Activated CD4-positive, alpha-beta T cell treated with anti-CD3 and anti-CD28 coated beads for 48 hours (primary cell): ENCODE results near the gene YOD1.

Source experiments
- DNase-seq: peaks from one replicate; pipeline ENCODE4 v3.0.0-alpha.2; 2020

The YOD1 gene

GRCh38 chr1:207024202-207025145 is 26.5 kb downstream of the YOD1 start:
- DNase-seq: peak; percentile 27

GRCh38 chr1:207022996-207023679 is 27.9 kb downstream of the YOD1 start:
- no peak for DNase-seq

GRCh38 chr1:207021876-207022596 is 29.0 kb downstream of the YOD1 start:
- DNase-seq: no peak

GRCh38 chr1:207021139-207021861 is 29.7 kb downstream of the YOD1 start:
- DNase-seq: no peak

- DNase-seq: no peak
These were observed 30.3 kb downstream of the YOD1 start for GRCh38 chr1:207020709-207021107.

GRCh38 chr1:207020065-207020708 is 30.8 kb downstream of the YOD1 start:
- DNase-seq: no peak

GRCh38 chr1:207019661-207020060 is 31.3 kb downstream of the YOD1 start:
- DNase-seq: no peak

GRCh38 chr1:207019161-207019560 is 31.8 kb downstream of the YOD1 start:
- no peak for DNase-seq

- DNase-seq: no peak
These were observed 32.3 kb downstream of the YOD1 start for GRCh38 chr1:207018707-207019106.

- DNase-seq: no peak
These were observed 33.1 kb downstream of the YOD1 start for GRCh38 chr1:207017615-207018559.

GRCh38 chr1:207015791-207016190 is 35.2 kb downstream of the YOD1 start:
- no peak for DNase-seq

GRCh38 chr1:207014728-207015127 is 36.3 kb downstream of the YOD1 start:
- no peak for DNase-seq

- DNase-seq: no peak
These were observed 37.5 kb downstream of the YOD1 start for GRCh38 chr1:207013321-207014085.

- no peak for DNase-seq
These were observed 40.3 kb downstream of the YOD1 start for GRCh38 chr1:207010726-207011125.

- no peak for DNase-seq
These were observed 41.1 kb downstream of the YOD1 start for GRCh38 chr1:207009945-207010344.

GRCh38 chr1:207009182-207009850 is 41.7 kb downstream of the YOD1 start:
- DNase-seq: no peak

- no peak for DNase-seq
These were observed 43.5 kb downstream of the YOD1 start for GRCh38 chr1:207007352-207008033.

- no peak for DNase-seq
These were observed 44.1 kb downstream of the YOD1 start for GRCh38 chr1:207006914-207007313.

- no peak for DNase-seq
These were observed 44.9 kb downstream of the YOD1 start for GRCh38 chr1:207006083-207006482.
